IgD-negative memory B cell (primary cell): Measurements from ENCODE around the gene IFNGR2. TPM values are rescaled to one million over a fixed set of nuclear protein-coding genes. Genes with fewer than 3 reads are reported as not detected.
"Not testable (repeated sequence)": the region's sequence is repeated elsewhere in the genome, so short reads cannot be mapped to it uniquely, and the experiment has no call there.

Experiments
- H3K27ac Mint-ChIP-seq, 3 donors: one replicate each; pipeline ENCODE4 v1.8.0; 2020 to 2022; ENCODE audit warnings: mild to moderate bottlenecking in 3 of 3, mixed read lengths in 3 of 3, moderate library complexity in 1 of 3
- H3K27me3 Mint-ChIP-seq: one replicate; pipeline ENCODE4 v1.8.0; 2021; ENCODE audit warnings: mixed read lengths
- H3K36me3 Mint-ChIP-seq: one replicate; pipeline ENCODE4 v1.8.0; 2020; ENCODE audit warnings: mild to moderate bottlenecking, mixed read lengths
- H3K4me1 Mint-ChIP-seq, 3 donors: one replicate each; pipeline ENCODE4 v1.8.0; 2020 to 2022; ENCODE audit warnings: mixed read lengths in 3 of 3, mild to moderate bottlenecking in 1 of 3
- H3K4me3 Mint-ChIP-seq, 4 donors: one replicate each; pipeline ENCODE4 v1.8.0; 2020 to 2022; ENCODE audit warnings: mild to moderate bottlenecking in 4 of 4, mixed read lengths in 4 of 4, moderate library complexity in 3 of 4
- H3K9me3 Mint-ChIP-seq, 3 donors: one replicate each; pipeline ENCODE4 v1.8.0; 2020 to 2021; ENCODE audit warnings: mixed read lengths in 3 of 3, mild to moderate bottlenecking in 1 of 3
- polyA plus RNA-seq: library from polyadenylated mRNA; unstranded; fragments of 300-500 nt; fragmentation: Illumina TruSeq; gene quantifications from one replicate; pipeline ENCODE4 v1.2.3, GENCODE V29; 2021

The IFNGR2 gene
- polyA plus RNA-seq, 1 donor from 2014 or later, result 131 TPM

DNA sequence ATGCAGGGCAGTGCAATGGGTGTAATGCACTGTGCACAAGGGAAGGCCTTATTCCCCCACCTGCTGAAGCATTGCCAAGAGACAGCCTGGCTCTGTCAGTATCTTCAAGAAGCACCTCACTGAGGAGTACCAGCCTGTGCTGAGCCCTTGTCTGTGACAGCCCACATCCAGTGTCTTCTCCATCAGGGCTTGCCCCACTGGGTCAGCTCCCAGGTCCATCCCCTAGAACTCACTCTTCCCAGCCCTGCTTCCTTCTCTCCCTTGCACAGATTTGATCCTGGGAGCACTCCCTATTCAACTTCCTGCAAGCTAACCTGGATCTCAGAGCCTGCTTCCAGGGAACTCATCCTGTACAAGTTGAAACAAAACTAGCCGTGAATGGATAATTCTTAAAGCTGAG, 33.6 kb upstream of the IFNGR2 start:
- Mint-ChIP-seq H3K4me3 (no peak overlapping the region), H3K27me3 (peaks cover 3% of the 10 kb centered on the region), H3K36me3 (no peaks in the 10 kb centered on the region), H3K27ac (peak overlapping the region in 1 of 3 donors; percentile 78), H3K9me3 (peaks cover 2 to 14% (median 9%) of the 10 kb centered on the region in 3 donors), H3K4me1 (peaks cover 31 to 45% (median 42%) of the 10 kb centered on the region in 3 donors)

DNA sequence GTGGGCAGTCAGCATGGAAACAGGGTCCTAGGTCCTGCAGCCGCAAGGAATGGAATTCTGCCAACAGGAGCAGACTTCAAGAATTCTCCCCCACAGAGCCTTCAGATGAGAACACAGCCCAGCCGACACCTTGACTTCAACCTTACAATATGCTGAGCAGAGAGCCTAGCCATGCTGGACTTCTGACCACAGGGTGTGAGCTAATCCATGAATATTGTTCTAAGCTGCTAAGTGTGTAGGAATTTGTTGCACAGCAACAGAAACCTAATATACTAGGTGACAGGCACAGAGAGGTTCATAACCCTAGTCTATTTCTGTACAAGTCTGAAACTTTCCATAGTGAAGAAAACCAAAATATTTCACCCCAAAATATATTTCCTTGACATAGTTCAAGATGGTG, 32.9 kb upstream of the IFNGR2 start:
- H3K27ac Mint-ChIP-seq, result peak overlapping the region in 2 of 3 donors; percentile 78 to 81
- peaks cover 37 to 48% (median 47%) of the 10 kb centered on the region in 3 donors for H3K4me1 Mint-ChIP-seq
- H3K27me3 Mint-ChIP-seq, result peaks cover 5% of the 10 kb centered on the region
- peaks cover 2 to 14% (median 9%) of the 10 kb centered on the region in 3 donors for H3K9me3 Mint-ChIP-seq
- no peaks in the 10 kb centered on the region for H3K36me3 Mint-ChIP-seq
- peak overlapping the region in 2 of 4 donors; percentile 0 to 45 for H3K4me3 Mint-ChIP-seq

DNA sequence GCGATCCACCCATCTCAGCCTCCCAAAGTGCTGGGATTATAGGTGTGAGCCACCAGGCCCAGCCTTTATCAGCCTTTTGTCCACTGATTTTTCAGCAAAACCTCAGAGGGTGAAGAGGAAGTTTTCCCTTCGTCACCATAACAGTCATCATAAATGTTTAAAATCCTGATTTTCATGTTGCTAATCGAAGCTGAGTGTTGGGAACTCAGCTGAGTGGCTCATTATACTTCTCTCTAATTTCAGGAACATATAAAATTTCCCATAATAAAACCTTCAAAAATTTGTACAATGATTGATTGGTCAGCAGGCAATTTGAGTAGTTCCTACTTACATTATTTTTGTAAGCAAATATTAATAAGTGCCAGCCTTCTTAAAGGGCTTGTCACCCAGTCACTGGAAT, 31.8 kb upstream of the IFNGR2 start:
- H3K4me1 Mint-ChIP-seq, result peaks cover 39 to 52% (median 51%) of the 10 kb centered on the region in 3 donors
- H3K36me3 Mint-ChIP-seq, result no peaks in the 10 kb centered on the region
- H3K4me3 Mint-ChIP-seq, result peak overlapping the region in 1 of 4 donors; percentile 34
- H3K27me3 Mint-ChIP-seq, result peaks cover 6% of the 10 kb centered on the region
- H3K9me3 Mint-ChIP-seq, result peaks cover 2 to 14% (median 6%) of the 10 kb centered on the region in 3 donors
- peak overlapping the region in 2 of 3 donors; percentile 48 to 71 for H3K27ac Mint-ChIP-seq

DNA sequence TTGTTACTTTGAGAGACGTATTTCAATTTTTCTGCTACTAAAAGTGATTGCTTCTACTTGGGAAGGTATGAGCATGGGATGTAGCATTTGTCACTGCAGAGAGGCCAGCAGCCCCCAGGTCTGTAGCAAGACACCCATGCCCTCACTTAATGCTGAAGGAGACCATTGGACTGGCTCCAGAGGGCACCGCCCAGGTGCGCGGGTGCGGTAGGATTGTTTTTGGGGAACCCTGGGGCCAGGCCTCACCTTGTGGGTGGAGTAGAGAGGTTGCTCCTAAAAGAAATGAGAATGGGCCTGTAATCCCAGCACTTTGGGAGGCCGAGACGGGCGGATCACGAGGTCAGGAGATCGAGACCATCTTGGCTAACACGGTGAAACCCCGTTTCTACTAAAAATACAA, 30.6 kb upstream of the IFNGR2 start:
- peaks cover 39 to 53% (median 50%) of the 10 kb centered on the region in 3 donors for H3K4me1 Mint-ChIP-seq
- H3K36me3 Mint-ChIP-seq, result no peaks in the 10 kb centered on the region
- no peak overlapping the region for H3K4me3 Mint-ChIP-seq
- no peak overlapping the region for H3K27ac Mint-ChIP-seq
- peaks cover 0 to 5% (median 1%) of the 10 kb centered on the region in 3 donors for H3K9me3 Mint-ChIP-seq
- H3K27me3 Mint-ChIP-seq, result peaks cover 6% of the 10 kb centered on the region

DNA sequence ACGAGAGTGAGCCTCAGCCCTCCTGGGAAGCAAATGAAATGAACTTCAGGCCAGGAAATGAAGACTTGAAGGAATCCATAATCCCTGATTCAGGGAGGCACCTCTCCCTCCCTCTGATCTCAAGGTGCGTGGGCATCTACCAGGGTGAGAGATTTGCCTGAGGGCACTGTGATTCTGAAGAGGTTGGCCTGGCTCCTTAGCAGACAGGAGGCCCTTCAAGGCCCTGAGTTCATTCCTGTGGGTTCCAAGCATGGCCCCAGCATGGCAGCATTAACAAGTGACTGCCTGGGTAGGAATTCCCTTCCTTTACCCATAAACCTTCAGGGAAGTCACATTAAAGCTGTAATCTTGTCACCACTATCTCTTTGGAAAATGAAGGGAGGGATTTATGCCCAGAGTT, 29.8 kb upstream of the IFNGR2 start:
- Mint-ChIP-seq H3K4me1 (peaks cover 32 to 50% (median 41%) of the 10 kb centered on the region in 3 donors), H3K4me3 (peak overlapping the region; percentile 56 to 92 (median 87)), H3K27me3 (peaks cover 6% of the 10 kb centered on the region)

DNA sequence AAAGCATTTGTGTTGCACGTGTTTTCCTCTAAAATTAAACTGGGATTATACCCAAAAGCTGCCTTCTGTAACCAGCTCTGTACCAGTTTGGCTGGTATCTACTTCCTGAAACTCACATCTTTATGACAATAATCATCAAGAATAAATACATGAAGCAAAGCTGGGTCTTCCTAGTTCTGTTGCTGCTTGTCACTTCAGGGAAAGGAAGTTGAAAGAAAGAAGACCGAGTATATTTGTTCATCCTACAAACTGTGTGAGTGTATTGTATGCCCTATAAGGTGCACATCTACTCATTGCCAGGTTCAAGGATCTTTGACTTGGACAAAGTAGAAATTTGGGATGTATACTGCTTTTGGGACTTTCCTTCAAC, 29.1 kb upstream of the IFNGR2 start:
- H3K36me3 Mint-ChIP-seq, result peaks cover 1% of the 10 kb centered on the region
- peak overlapping the region; percentile 56 to 92 (median 87) for H3K4me3 Mint-ChIP-seq
- H3K4me1 Mint-ChIP-seq, result peaks cover 34 to 50% (median 43%) of the 10 kb centered on the region in 3 donors
- H3K27me3 Mint-ChIP-seq, result peaks cover 6% of the 10 kb centered on the region
- H3K9me3 Mint-ChIP-seq, result no peaks in the 10 kb centered on the region
- peak overlapping the region; percentile 94 to 99 (median 95) for H3K27ac Mint-ChIP-seq

More for the DNA sequence above, 29.8 kb upstream of the IFNGR2 start:
- Mint-ChIP-seq H3K27ac (peak overlapping the region; percentile 94 to 99 (median 95)), H3K36me3 (no peaks in the 10 kb centered on the region), H3K9me3 (peaks cover 0 to 1% (median 0%) of the 10 kb centered on the region in 3 donors)

DNA sequence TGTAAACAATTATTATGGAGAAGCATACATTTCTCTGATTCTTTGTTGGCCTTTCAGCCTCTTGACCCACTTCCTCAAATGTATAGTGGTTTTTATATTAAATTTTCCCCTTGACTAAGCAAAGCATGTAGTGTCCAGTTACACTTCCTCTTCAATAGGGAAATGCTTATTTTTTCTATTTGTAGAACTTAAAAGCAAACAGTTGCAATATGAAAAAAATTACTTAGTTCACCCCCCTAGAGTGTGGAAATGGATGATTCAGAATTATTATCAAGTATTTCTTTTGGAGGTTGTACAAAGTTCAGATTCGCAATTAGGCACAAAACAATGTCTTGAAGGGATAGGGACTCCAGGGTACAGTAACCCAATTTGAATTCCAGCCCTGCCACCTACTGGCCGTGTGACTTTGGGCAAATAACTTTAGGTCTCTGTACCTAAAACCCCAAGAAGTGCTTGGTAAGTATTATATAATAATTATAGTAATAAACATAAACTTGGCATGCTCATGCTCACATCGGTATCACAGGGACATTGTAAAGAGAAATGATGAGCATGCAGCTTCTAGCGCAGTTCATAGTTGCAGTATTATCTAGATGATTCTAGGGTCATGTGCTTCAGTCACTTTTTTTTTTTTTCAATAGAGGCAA, 28.6 kb upstream of the IFNGR2 start:
- Mint-ChIP-seq H3K27ac (peak overlapping the region; percentile 94 to 99 (median 95)), H3K9me3 (no peaks in the 10 kb centered on the region), H3K27me3 (peaks cover 6% of the 10 kb centered on the region), H3K4me1 (peaks cover 35 to 53% (median 42%) of the 10 kb centered on the region in 3 donors), H3K4me3 (peak overlapping the region; percentile 56 to 92 (median 87)), H3K36me3 (peaks cover 1% of the 10 kb centered on the region)

DNA sequence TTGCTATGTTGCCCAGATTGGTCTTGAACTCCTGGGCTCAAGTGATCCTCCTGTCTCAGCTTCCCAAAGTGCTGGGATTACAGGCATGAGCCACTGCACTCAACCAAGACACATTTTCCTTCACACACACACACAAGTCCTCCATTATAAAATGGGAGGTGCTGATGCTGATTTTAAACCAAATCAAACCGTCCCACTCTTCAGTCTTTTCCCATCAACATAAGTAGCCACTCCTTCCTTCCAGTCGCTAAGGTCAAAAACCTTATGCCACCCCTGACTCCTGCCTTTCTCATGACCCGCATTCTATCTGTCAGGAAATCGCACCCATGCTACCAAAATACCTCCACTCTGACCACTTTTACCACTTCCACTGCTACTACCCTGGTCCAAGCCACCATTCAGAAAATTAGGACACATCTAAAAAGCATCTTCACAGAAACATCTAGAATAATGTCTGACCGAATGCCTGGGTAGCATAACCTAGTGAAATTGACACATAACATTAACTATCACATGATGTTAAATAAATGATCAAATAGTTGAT, 28.0 kb upstream of the IFNGR2 start:
- peaks cover 41 to 57% (median 43%) of the 10 kb centered on the region in 3 donors for H3K4me1 Mint-ChIP-seq

DNA sequence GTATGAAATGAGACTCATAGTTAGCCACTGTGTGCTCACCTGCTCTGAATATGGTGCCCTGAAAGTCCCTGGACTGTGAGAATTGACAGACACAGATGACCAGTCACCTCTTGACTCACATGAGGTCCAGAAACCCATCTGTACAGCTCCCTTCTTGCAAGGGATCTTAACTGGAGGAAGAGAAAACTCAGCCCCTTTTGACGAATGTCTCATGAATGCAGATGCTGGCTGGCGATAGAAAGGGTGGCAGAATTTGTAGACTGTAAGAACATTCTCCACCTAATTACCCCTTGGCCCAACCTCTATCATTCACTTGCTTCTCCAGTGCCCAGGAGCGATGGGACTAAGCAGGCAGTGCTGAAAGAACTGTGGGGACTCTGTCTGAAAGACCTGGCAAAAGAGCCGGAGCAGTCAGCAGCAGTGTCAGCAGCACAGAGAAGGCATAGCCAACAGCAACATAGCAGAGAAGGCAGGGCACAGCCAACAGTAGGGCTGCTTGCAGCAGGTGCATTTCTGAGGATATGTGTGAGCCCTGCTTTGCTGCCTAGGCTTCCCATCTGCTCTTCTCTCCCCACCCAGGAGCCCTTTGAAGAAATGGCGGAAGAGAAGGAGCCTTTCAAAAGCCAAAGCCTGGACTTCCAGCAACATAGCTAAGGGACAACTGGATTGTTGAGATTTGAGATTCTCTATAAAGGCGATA, 25.8 kb upstream of the IFNGR2 start:
- H3K4me1 Mint-ChIP-seq, result peaks cover 42 to 59% (median 45%) of the 10 kb centered on the region in 3 donors
- peaks cover 1% of the 10 kb centered on the region for H3K36me3 Mint-ChIP-seq
- H3K9me3 Mint-ChIP-seq, result no peaks in the 10 kb centered on the region
- H3K27ac Mint-ChIP-seq, result peak overlapping the region in 1 of 3 donors; percentile 34
- H3K27me3 Mint-ChIP-seq, result peaks cover 4% of the 10 kb centered on the region
- peak overlapping the region in 2 of 4 donors; percentile 8 to 44 for H3K4me3 Mint-ChIP-seq

More for the DNA sequence above, 28.0 kb upstream of the IFNGR2 start:
- H3K27me3 Mint-ChIP-seq, result peaks cover 6% of the 10 kb centered on the region
- H3K9me3 Mint-ChIP-seq, result no peaks in the 10 kb centered on the region
- peaks cover 1% of the 10 kb centered on the region for H3K36me3 Mint-ChIP-seq
- H3K4me3 Mint-ChIP-seq, result peak overlapping the region; percentile 14 to 92 (median 70)
- peak overlapping the region in 2 of 3 donors; percentile 73 to 99 for H3K27ac Mint-ChIP-seq

DNA sequence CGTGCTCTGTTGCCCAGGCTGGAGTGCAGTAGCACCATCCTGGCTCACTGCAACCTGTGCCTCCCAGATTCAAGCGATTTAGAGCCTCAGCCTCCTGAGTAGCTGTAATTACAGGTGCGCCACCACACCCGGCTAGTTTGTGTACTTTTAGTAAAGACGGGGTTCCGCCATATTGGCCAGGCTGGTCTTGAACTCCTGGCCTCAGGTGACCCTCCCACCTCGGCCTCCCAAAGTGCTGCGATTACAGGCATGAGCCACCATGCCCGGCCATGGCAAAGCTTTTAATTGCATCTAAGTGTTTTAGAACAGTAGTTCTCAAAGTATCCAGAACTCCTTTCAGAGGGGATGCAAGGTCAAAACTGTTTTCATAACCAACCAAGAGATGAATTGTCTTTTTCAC, 25.1 kb upstream of the IFNGR2 start:
- Mint-ChIP-seq H3K27me3 (peaks cover 4% of the 10 kb centered on the region), H3K4me3 (peak overlapping the region in 1 of 4 donors; percentile 44), H3K36me3 (peaks cover 1% of the 10 kb centered on the region), H3K9me3 (no peaks in the 10 kb centered on the region), H3K4me1 (peaks cover 47 to 66% (median 48%) of the 10 kb centered on the region in 3 donors), H3K27ac (peak overlapping the region in 1 of 3 donors; percentile 22)

DNA sequence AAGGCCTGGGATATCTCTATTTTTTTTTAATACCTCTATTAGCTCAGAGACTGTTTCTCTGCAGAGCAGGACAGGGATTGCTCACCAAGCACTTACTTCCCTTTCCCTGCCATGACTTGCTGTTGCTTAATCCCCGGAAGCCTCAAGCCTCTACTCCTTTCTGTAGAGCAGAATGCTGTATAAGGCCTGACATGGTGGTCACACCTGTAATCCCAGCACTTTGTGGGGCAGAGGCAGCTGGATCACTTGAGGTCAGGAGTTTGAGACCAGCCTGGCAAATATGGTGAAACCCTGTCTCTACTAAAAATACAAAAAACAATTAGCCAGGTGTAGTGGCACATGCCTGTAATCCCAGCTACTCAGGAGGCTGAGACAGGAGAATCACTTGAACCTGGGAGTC, 23.3 kb upstream of the IFNGR2 start:
- not testable (repeated sequence) for H3K36me3 Mint-ChIP-seq, H3K9me3 Mint-ChIP-seq, H3K27me3 Mint-ChIP-seq
- peak overlapping the region in 3 of 4 donors; percentile 80 to 87 (median 82) for H3K4me3 Mint-ChIP-seq
- H3K27ac Mint-ChIP-seq, result peak overlapping the region; percentile 92 to 98 (median 95)
- H3K4me1 Mint-ChIP-seq, result peaks cover 39 to 65% (median 52%) of the 10 kb centered on the region in 3 donors

DNA sequence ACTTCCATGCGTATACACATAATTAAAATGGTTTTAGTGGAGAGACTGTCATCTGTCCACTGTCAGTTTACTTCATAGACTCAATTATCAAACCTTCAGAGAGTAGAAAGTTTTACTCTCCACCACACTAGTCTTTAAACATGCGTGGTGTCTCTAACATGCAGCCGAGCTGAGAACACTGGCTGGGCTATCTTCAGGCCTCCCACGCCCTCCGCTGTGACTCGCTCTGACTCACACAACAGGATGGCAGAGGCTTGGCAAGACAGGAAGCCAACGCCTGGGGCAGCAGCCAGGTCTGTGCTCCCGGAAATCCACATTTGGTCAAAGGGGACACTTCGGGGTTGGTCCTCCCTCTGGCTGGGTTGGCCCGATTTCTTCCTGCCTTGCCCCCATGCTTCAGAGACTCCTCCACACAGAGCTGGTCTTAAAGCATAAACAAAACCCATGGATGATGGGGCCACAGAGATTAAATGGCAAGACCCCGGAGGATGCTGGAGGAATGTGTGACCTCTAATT, 22.7 kb upstream of the IFNGR2 start:
- no peaks in the 10 kb centered on the region for H3K27me3 Mint-ChIP-seq

DNA sequence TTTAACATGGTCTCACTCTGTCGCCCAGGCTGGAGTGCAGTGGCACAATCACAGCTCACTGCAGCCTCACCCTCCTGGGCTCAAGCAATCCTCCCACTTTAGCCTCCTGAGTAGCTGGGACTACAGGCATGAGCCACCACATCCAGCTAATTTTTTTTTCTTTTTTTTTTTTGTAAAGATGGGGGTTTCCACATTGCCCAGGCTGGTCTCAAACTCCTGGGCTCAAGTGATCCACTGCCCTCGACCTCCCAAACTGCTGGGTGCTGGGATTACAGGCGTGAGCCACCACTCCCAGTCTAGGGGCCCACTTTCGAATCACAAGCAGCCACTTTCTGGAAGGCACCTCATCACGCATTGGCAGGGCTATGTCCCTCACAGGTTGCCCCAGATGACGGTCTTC, 21.8 kb upstream of the IFNGR2 start:
- peak overlapping the region; percentile 59 to 93 (median 81) for H3K4me3 Mint-ChIP-seq
- not testable (repeated sequence) for H3K9me3 Mint-ChIP-seq, H3K27me3 Mint-ChIP-seq, H3K36me3 Mint-ChIP-seq
- peaks cover 31 to 58% (median 47%) of the 10 kb centered on the region in 3 donors for H3K4me1 Mint-ChIP-seq
- H3K27ac Mint-ChIP-seq, result peak overlapping the region; percentile 92 to 98 (median 95)

More for the DNA sequence above, 22.7 kb upstream of the IFNGR2 start:
- Mint-ChIP-seq H3K9me3 (no peaks in the 10 kb centered on the region), H3K4me3 (peak overlapping the region; percentile 59 to 87 (median 81)), H3K4me1 (peaks cover 33 to 59% (median 47%) of the 10 kb centered on the region in 3 donors), H3K36me3 (peaks cover 1% of the 10 kb centered on the region), H3K27ac (peak overlapping the region; percentile 92 to 98 (median 95))

DNA sequence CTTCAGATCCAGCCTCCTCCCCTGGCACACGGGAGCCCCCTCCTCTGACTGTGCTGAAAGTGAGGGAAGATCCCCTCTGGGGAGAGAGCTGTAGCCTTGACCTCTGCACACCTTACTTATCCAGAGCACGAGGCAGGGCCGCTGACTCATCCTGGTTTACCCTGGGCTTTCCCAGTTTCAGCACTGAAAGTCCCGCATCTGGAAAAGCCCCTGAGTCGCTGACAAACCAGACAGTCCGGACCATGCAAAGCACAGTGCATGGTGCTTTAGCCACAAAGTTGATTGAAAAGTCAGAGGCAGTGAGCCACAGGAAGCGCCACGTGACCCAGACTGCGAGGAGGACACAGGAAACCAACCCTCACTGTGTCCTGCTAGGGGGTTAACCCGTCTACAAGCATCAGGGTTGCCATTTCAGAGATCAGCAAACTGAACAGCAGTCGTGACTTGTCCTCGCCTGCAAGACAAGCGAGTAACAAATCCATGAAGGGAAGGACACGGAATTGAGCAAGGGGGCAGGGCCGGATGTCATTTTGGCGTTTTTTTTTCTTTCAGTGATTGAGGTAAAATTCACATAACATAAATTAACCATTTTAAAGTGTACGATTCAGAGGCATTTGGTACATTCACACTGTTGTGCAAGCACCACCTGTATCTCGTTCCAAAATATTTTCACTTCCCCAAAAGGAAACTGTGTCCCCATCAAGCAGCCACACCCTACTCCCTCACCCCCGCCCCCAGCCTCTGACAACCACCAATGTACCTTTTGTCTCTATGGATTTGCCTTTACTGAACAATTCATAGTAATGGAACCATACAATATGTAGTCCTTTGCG, 19.9 kb upstream of the IFNGR2 start:
- peak overlapping the region; percentile 72 to 93 (median 80) for H3K4me3 Mint-ChIP-seq
- peaks cover 34 to 57% (median 48%) of the 10 kb centered on the region in 3 donors for H3K4me1 Mint-ChIP-seq
- H3K36me3 Mint-ChIP-seq, result peaks cover 1% of the 10 kb centered on the region
- no peaks in the 10 kb centered on the region for H3K27me3 Mint-ChIP-seq
- H3K9me3 Mint-ChIP-seq, result peaks cover 0 to under 1% (median 0%) of the 10 kb centered on the region in 3 donors
- H3K27ac Mint-ChIP-seq, result peak overlapping the region; percentile 92 to 98 (median 95)
